Osteocyte (in vitro differentiated cells): ENCODE results near the gene SPON1. TPM values are rescaled to one million over a fixed set of nuclear protein-coding genes. Genes with fewer than 3 reads are reported as not detected.

Source experiments
- DNase-seq: peaks from one replicate; pipeline ENCODE4 v3.0.0; 2021; ENCODE audit warnings: mixed read lengths; ENCODE audit not compliant: unreplicated experiment; ENCODE audit errors: extremely low spot score
- H3K27ac Mint-ChIP-seq: one replicate; pipeline ENCODE4 v1.8.0; 2021; ENCODE audit warnings: mild to moderate bottlenecking, mixed read lengths; ENCODE audit not compliant: unreplicated experiment
- H3K27me3 Mint-ChIP-seq: one replicate; pipeline ENCODE4 v1.8.0; 2021; ENCODE audit warnings: mixed read lengths; ENCODE audit not compliant: unreplicated experiment
- H3K36me3 Mint-ChIP-seq: one replicate; pipeline ENCODE4 v1.8.0; 2021; ENCODE audit warnings: mixed read lengths; ENCODE audit not compliant: unreplicated experiment
- H3K4me1 Mint-ChIP-seq: one replicate; pipeline ENCODE4 v1.8.0; 2021; ENCODE audit warnings: mixed read lengths; ENCODE audit not compliant: unreplicated experiment
- H3K4me3 Mint-ChIP-seq: one replicate; pipeline ENCODE4 v1.8.0; 2021; ENCODE audit warnings: mild to moderate bottlenecking, moderate library complexity, mixed read lengths; ENCODE audit not compliant: unreplicated experiment
- H3K9me3 Mint-ChIP-seq: one replicate; pipeline ENCODE4 v1.8.0; 2021; ENCODE audit warnings: mixed read lengths; ENCODE audit not compliant: unreplicated experiment
- total RNA-seq: library from RNA; stranded (reverse); gene quantifications from 2 replicates; pipeline ENCODE4 v1.2.1, GENCODE V29; 2021
- TF ChIP-seq, protein P1 (sequence below): fragments of 200-600 bp; sonication (generic); IDR thresholded peaks from 2 replicates; pipeline ENCODE4 v1.5.0; 2021; ENCODE audit warnings: antibody characterized with exemption, mild to moderate bottlenecking, moderate library complexity

SPON1 gene
- total RNA-seq, 1 donor from 2014 or later = 0.05 TPM

DNA sequence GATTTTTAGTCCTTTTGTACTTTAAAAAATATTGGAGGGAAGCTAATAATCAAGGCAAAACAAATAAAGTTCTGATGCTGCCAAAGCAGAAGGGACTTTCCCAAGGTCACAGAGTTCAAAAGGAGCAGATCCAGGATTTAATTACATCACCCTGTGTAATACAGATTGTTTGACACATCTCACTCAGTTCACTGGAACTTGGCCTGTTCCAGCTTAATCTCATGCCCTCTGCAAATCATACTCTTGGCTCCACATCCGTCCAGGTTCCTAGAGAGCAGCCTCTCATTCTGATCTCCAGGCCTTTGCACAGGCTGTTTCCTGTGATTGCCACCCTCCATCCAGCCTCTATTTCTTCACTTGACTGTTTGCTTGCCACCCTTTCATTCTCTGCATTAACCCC lies 151.7 kb downstream of the SPON1 start:
- peaks cover 11% of the 10 kb centered on the region for H3K27me3 Mint-ChIP-seq
- no peak overlapping the region for H3K27ac Mint-ChIP-seq
- H3K36me3 Mint-ChIP-seq = no peaks in the 10 kb centered on the region
- H3K4me1 Mint-ChIP-seq = no peaks in the 10 kb centered on the region
- TF ChIP-seq, protein P1, sequence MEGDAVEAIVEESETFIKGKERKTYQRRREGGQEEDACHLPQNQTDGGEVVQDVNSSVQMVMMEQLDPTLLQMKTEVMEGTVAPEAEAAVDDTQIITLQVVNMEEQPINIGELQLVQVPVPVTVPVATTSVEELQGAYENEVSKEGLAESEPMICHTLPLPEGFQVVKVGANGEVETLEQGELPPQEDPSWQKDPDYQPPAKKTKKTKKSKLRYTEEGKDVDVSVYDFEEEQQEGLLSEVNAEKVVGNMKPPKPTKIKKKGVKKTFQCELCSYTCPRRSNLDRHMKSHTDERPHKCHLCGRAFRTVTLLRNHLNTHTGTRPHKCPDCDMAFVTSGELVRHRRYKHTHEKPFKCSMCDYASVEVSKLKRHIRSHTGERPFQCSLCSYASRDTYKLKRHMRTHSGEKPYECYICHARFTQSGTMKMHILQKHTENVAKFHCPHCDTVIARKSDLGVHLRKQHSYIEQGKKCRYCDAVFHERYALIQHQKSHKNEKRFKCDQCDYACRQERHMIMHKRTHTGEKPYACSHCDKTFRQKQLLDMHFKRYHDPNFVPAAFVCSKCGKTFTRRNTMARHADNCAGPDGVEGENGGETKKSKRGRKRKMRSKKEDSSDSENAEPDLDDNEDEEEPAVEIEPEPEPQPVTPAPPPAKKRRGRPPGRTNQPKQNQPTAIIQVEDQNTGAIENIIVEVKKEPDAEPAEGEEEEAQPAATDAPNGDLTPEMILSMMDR = no peak
- H3K9me3 Mint-ChIP-seq = no peaks in the 10 kb centered on the region
- no peak for DNase-seq
- H3K4me3 Mint-ChIP-seq = no peak overlapping the region

DNA sequence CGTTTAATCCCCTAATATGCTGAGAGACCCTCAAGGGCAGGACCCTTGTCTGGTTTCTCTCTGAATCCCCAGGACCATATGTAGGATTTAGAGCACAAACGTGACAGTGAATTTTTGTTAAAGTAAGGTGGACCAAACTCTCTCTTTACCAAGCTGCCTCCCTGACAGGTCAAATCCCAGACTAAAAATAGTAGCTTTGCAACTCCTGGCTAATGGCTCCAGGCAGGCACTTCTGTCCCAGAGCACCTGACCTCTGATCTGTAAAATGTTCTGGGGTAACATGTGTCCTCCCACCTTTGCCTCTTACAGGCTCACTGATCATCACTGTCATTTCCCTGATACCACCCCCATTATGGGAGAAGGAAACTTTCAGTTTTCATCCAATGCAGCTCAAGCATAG lies 152.3 kb downstream of the SPON1 start:
- Mint-ChIP-seq H3K27me3 (peaks cover 11% of the 10 kb centered on the region), H3K4me3 (no peak overlapping the region)

DNA sequence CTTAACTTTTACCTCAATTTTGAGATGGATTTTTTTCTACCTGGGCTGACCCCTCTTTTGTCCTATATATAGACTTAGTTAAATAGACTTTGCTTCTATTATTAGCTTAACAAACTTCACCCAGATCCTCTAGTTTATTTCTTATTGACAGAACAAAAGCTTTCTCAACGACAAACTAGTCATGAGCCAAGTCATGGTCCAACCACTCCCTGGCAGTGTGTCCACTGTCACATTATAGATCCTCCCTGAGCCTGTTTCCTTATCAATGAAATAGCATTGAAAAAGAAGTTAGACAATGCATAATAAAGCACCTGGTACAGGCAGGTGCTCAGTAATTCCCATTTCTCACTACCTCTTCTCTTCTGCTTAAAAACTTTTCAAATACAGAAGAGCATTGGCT lies 155.1 kb downstream of the SPON1 start:
- peaks cover 13% of the 10 kb centered on the region for H3K27me3 Mint-ChIP-seq
- no peaks in the 10 kb centered on the region for H3K4me1 Mint-ChIP-seq
- no peak overlapping the region for H3K27ac Mint-ChIP-seq
- H3K9me3 Mint-ChIP-seq = no peaks in the 10 kb centered on the region
- no peaks in the 10 kb centered on the region for H3K36me3 Mint-ChIP-seq
- H3K4me3 Mint-ChIP-seq = no peak overlapping the region
- no peak for DNase-seq
- TF ChIP-seq, protein P1 = no peak

More for the DNA sequence above, 152.3 kb downstream of the SPON1 start:
- no peak overlapping the region for H3K27ac Mint-ChIP-seq
- no peaks in the 10 kb centered on the region for H3K36me3 Mint-ChIP-seq
- H3K4me1 Mint-ChIP-seq = no peaks in the 10 kb centered on the region
- DNase-seq = no peak
- H3K9me3 Mint-ChIP-seq = no peaks in the 10 kb centered on the region
- TF ChIP-seq, protein P1 = no peak

DNA sequence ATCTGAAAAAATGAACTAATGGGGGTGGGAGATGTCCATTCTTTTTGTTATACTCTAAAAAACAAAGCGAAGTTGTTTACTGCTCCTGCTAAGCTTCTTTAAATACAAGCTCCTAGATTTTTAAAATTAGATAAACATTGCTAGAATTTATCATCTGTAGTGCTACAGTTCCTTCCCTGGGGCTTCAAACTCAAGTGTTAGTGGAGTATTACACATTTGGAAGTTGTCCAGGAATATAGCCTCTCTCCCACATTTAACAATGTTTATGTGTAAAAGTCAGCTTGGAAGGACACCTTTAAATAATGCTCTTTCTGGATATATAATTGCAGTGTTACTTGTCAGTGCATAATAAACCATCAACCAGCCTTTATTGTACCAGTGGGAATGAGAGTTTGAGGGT lies 155.5 kb downstream of the SPON1 start:
- no peak overlapping the region for H3K27ac Mint-ChIP-seq
- H3K36me3 Mint-ChIP-seq = no peaks in the 10 kb centered on the region
- H3K4me3 Mint-ChIP-seq = no peak overlapping the region
- DNase-seq = no peak
- H3K4me1 Mint-ChIP-seq = no peaks in the 10 kb centered on the region
- no peaks in the 10 kb centered on the region for H3K9me3 Mint-ChIP-seq
- TF ChIP-seq, protein P1 = no peak
- H3K27me3 Mint-ChIP-seq = peaks cover 13% of the 10 kb centered on the region

DNA sequence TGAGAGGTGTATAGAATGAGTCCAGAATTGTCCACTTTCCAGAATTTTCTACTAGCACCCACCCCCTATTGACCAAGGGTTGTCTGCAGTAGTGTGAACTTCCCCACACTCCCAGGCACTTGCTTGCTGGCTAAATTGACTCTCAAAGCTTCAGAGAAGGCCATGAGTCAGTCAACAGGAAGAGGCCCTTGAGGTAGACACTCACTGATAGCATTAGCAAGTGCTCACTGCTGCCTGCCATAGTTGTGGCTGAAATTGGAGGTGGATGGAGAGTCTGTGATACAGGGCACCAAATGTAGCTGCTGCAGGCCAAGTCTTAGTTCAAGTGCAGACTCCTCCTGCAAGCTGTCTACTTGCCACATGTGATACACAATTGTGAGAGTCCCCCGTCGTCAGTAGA lies 156.8 kb downstream of the SPON1 start:
- Mint-ChIP-seq H3K9me3 (no peaks in the 10 kb centered on the region), H3K4me3 (no peak overlapping the region), H3K36me3 (no peaks in the 10 kb centered on the region), H3K27ac (no peak overlapping the region), H3K4me1 (no peaks in the 10 kb centered on the region), H3K27me3 (peaks cover 11% of the 10 kb centered on the region)
- TF ChIP-seq, protein P1 = no peak
- DNase-seq = no peak
